SK-N-MC (cell line): Measurements from ENCODE around the gene P2RY2.

Experiments
- EZH2 ChIP-seq: fragments of 200-600 bp; sonication (generic); IDR thresholded peaks from one replicate; pipeline ENCODE4 v1.6.1; 2017; ENCODE audit warnings: antibody characterized with exemption
- POLR2AphosphoS5 ChIP-seq: IDR thresholded peaks from 2 replicates; pipeline ENCODE4 v1.6.1; 2012; ENCODE audit warnings: mild to moderate bottlenecking, low read depth, low read length, borderline replicate concordance

DNA sequence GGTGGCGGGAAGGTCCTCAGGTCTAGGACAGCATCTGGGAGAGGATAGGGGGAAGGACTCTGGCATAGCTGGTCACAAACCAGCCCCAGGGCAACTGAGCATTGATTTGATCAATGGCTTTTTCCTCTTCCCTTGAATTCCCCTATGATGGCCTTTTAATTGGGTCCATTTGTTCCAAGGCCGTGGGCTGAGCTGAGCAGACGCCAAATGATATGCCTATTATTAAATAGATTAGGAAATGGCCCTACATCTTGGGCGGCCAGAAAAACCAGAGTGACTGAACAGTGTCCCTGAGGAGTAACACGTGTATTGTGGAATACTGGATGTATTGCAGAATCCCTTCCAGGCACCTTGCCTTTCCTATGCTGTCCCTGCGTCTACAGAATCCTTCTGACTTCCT, 27.4 kb downstream of the P2RY2 start:
- no peak for TF ChIP-seq POLR2AphosphoS5
- TF ChIP-seq EZH2: no peak
